Breast epithelium (tissue), 4 donors: ENCODE measurements around the gene NR1I2. TPM values are rescaled to one million over a fixed set of nuclear protein-coding genes. Genes with fewer than 3 reads are reported as not detected.

Source experiments
- DNase-seq, 2 donors: peaks; one replicate each; pipeline ENCODE4 v3.0.0-alpha.2; 2019; ENCODE audit warnings: low spot score in 2 of 2
- H3K27ac ChIP-seq, 2 donors: fragments of 200-600 bp; sonication (generic) in 1 of 2; one replicate each; pipeline ENCODE4 v1.5.1; 2016 to 2019; ENCODE audit warnings: mild to moderate bottlenecking in 1 of 2
- H3K27me3 ChIP-seq, 2 donors: fragments of 200-600 bp; sonication (generic) in 1 of 2; one replicate each; pipeline versions ENCODE4 v1.5.1 to v1.6.0; 2017 to 2019; ENCODE audit warnings: control low read depth in 1 of 2, mild to moderate bottlenecking in 1 of 2
- H3K36me3 ChIP-seq: fragments of 200-600 bp; one replicate; pipeline ENCODE4 v1.5.1; 2019
- H3K4me1 ChIP-seq, 2 donors: fragments of 200-600 bp; sonication (generic); one replicate each; pipeline ENCODE4 v1.5.1; 2016 to 2019; ENCODE audit warnings: control low read depth in 1 of 2
- H3K4me3 ChIP-seq, 3 donors: fragments of 200-600 bp; sonication (generic); 1 replicate in 2 of 3; 2 replicates in 1 of 3; pipeline ENCODE4 v1.5.1; 2016 to 2019; ENCODE audit warnings: mild to moderate bottlenecking in 3 of 3, moderate library complexity in 2 of 3
- H3K9me3 ChIP-seq, 2 donors: fragments of 200-600 bp; sonication (generic) in 1 of 2; one replicate each; pipeline ENCODE4 v1.5.1; 2016 to 2019; ENCODE audit warnings: control low read depth in 1 of 2
- POLR2A ChIP-seq: fragments of 450-650 bp; IDR thresholded peaks from one replicate; pipeline ENCODE4 v1.6.1; 2016; ENCODE audit warnings: antibody characterized with exemption, mild to moderate bottlenecking, moderate library complexity
- POLR2AphosphoS5 ChIP-seq, 3 donors: sonication (generic); formaldehyde crosslinking; IDR thresholded peaks; one replicate each; pipeline ENCODE4 v1.6.1; 2017; ENCODE audit warnings: antibody characterized with exemption in 3 of 3
- intact Hi-C: fragments of 100-400 bp; cut with DNase I; formaldehyde crosslinking; loops from one replicate; pipeline ENCODE4 v1.15.1; 2023; ENCODE audit warnings: low total_unique reads
- total RNA-seq, 3 donors: library from RNA; depleted of rRNA; stranded (reverse); fragments of >200 nt; gene quantifications; one replicate each; pipeline ENCODE4 v1.1.0, GENCODE V29; 2016
- TF ChIP-seq, protein P1 (sequence below), 3 donors: fragments of 450-650 bp; IDR thresholded peaks; one replicate each; pipeline ENCODE4 v1.5.1; 2016 to 2017; ENCODE audit warnings: antibody characterized with exemption in 3 of 3, mild to moderate bottlenecking in 3 of 3, moderate library complexity in 3 of 3

Gene NR1I2
- total RNA-seq, 3 donors from 2014 or later = 0.29 to 0.98 (median 0.32) TPM

DNA sequence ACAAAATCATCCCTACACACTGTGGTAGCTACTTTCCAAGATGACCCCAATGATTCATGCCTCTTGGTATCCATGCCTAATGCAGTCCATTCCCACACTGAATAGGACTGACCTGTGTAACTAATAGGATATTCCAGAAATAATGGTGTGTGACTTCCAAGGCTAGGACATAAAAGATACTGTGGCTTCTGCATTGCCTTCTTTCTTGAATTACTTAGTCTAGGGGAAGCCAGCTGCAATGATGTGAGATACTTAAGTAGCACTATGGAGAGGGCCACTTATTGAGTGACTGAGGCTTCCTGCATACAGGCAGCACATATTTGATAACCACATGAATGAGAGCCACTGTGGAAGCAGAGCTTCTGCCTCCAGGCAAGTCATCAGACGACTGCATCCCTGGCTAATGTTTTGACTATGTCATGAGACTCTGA lies 50.1 kb downstream of the NR1I2 start:
- H3K9me3 ChIP-seq = no peaks in the 10 kb centered on the region
- no peaks in the 10 kb centered on the region for H3K36me3 ChIP-seq
- TF ChIP-seq POLR2AphosphoS5 (IDR thresholded peaks at IDR 0.05) (no peak), POLR2A (no peak)
- TF ChIP-seq, protein P1, sequence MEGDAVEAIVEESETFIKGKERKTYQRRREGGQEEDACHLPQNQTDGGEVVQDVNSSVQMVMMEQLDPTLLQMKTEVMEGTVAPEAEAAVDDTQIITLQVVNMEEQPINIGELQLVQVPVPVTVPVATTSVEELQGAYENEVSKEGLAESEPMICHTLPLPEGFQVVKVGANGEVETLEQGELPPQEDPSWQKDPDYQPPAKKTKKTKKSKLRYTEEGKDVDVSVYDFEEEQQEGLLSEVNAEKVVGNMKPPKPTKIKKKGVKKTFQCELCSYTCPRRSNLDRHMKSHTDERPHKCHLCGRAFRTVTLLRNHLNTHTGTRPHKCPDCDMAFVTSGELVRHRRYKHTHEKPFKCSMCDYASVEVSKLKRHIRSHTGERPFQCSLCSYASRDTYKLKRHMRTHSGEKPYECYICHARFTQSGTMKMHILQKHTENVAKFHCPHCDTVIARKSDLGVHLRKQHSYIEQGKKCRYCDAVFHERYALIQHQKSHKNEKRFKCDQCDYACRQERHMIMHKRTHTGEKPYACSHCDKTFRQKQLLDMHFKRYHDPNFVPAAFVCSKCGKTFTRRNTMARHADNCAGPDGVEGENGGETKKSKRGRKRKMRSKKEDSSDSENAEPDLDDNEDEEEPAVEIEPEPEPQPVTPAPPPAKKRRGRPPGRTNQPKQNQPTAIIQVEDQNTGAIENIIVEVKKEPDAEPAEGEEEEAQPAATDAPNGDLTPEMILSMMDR (IDR thresholded peaks at IDR 0.05) = no peak
- intact Hi-C loops = no loop called here
- no peaks in the 10 kb centered on the region for H3K27me3 ChIP-seq
- no peak overlapping the region for H3K27ac ChIP-seq
- DNase-seq = no peak
- no peaks in the 10 kb centered on the region for H3K4me1 ChIP-seq
- no peak overlapping the region for H3K4me3 ChIP-seq

DNA sequence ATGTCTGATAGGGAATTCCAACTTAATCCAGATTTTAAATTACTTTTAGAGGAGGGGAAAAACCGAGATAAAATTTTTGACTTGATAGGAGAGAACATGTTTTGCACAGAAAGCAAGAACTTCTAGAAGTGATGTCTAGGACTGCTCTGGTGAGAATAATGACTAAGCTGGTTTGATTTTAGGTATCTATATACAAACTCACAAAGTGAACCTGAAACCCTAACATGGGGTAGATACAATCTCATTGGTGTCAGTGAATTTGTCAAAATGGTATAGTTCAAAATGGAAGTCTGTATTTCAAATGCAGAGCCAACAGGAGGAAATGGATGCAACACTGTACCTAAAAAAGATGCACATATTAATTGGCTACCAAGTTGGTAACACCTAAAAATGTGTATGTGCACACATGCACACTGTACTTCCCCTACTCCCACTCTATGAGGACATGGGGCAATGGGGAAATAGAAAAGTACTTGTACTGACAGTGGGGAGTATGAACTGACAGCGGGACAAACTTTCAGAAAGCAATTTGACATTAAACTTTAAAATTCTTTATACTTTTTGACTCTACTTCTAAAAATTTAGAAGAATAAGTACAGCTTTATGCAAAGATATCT lies 53.0 kb downstream of the NR1I2 start:
- no peaks in the 10 kb centered on the region for H3K27me3 ChIP-seq
- H3K4me1 ChIP-seq = no peaks in the 10 kb centered on the region
- H3K27ac ChIP-seq = no peak overlapping the region
- H3K4me3 ChIP-seq = no peak overlapping the region
- H3K9me3 ChIP-seq = no peaks in the 10 kb centered on the region
- TF ChIP-seq, protein P1 (IDR thresholded peaks at IDR 0.05) = no peak
- TF ChIP-seq POLR2AphosphoS5 (IDR thresholded peaks at IDR 0.05) = no peak
- no peak for TF ChIP-seq POLR2A
- intact Hi-C loops = no loop called here
- DNase-seq = no peak
- no peaks in the 10 kb centered on the region for H3K36me3 ChIP-seq

DNA sequence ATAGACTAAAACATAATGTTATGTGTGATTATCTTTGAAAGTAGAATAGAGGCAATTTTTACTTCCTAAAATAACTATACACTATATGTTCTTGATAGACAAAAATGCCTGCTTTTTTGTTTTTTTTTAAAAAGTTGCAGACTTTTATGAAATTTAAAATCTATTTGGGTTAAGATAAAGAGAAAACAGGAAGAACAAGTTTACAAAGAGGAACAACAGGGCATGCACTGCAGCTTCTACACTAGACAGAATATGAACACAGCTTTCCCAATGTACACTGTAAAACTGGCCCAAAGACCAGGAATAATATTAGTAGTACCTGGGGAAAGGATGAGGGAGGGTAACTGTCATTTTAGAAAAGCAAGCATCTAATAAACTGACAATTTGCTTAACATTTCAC lies 53.7 kb downstream of the NR1I2 start:
- Histone ChIP-seq H3K4me3 (no peak overlapping the region), H3K9me3 (no peaks in the 10 kb centered on the region), H3K36me3 (no peaks in the 10 kb centered on the region), H3K27ac (no peak overlapping the region), H3K4me1 (no peaks in the 10 kb centered on the region), H3K27me3 (no peaks in the 10 kb centered on the region)
- intact Hi-C loops = no loop called here
- TF ChIP-seq, protein P1 (IDR thresholded peaks at IDR 0.05) = no peak
- TF ChIP-seq POLR2AphosphoS5 (IDR thresholded peaks at IDR 0.05) (no peak), POLR2A (no peak)
- no peak for DNase-seq

DNA sequence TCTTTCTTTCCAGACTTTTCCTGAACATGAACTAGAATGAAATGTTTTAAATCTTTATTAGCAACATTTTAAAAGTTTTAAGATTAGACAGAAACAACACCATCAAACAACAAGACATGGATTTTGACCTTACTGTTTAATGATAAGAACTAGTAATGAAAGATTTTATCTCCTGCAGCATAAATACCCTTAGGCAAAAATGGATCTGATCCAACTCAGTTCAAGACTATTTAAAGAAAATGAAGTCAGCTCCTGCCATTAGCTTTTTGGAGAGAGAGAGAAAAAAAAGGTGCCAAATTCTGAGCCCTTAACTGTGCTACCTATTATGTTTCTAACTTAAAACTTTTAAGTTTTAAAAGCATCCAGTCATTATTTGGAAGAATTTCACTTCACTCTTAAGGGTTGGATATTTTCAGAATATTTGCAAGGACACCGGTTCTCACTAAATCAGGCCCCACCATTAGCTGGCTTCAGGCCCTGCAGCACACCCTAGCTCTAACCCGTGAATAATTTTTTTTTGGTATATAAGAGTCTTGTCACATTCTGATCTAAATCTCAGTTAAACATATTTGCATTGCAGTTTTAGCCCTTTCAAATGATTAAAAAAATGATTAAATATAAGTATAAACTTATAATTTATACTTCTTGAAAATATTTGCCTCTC lies 60.0 kb downstream of the NR1I2 start:
- no peak overlapping the region for H3K27ac ChIP-seq
- TF ChIP-seq POLR2A = no peak
- TF ChIP-seq, protein P1 (IDR thresholded peaks at IDR 0.05) = no peak
- H3K4me1 ChIP-seq = no peaks in the 10 kb centered on the region
- H3K27me3 ChIP-seq = no peaks in the 10 kb centered on the region
- no peak for DNase-seq
- no peak overlapping the region for H3K4me3 ChIP-seq
- no peaks in the 10 kb centered on the region for H3K9me3 ChIP-seq
- H3K36me3 ChIP-seq = no peaks in the 10 kb centered on the region
- intact Hi-C loops = no loop called here

DNA sequence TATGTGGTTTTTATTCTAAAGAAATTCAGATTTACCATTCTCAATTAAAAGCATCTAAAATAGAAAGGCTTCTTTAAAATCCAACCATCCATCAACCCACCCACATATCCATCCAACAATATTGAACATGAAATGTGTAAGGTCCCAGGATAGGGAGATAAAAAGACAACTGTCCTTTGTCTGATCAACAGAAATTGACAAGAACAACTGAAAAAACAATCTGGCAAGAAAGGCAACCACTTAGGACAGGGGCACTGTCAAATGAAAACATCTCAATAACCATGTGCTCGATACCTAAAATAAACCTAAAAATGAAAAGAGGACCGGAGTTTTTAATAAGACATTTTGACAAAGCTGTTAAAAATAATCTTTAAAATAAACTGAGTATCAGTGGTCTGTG lies 67.2 kb downstream of the NR1I2 start:
- no peaks in the 10 kb centered on the region for H3K9me3 ChIP-seq
- H3K4me1 ChIP-seq = no peaks in the 10 kb centered on the region
- no peak for DNase-seq
- no peak overlapping the region for H3K27ac ChIP-seq
- intact Hi-C loops = no loop called here
- no peaks in the 10 kb centered on the region for H3K36me3 ChIP-seq
- TF ChIP-seq, protein P1 (IDR thresholded peaks at IDR 0.05) = no peak
- TF ChIP-seq POLR2A (no peak), POLR2AphosphoS5 (IDR thresholded peaks at IDR 0.05) (no peak)
- no peaks in the 10 kb centered on the region for H3K27me3 ChIP-seq
- H3K4me3 ChIP-seq = no peak overlapping the region
